Right kidney (tissue), 1 donor: ENCODE results near the gene RPS29.

ENCODE experiments used
- DNase-seq: peaks from one replicate; pipeline ENCODE4 v3.0.0-alpha.2; 2016

RPS29 gene

GRCh38 chr14:49550286-49551184 is 35.6 kb downstream of the RPS29 start:
- DNase-seq, result no peak

- DNase-seq, result no peak
Observed at GRCh38 chr14:49549881-49550280, 36.3 kb downstream of the RPS29 start.

- DNase-seq, result no peak
Observed at GRCh38 chr14:49549446-49549845, 36.7 kb downstream of the RPS29 start.

GRCh38 chr14:49546766-49547165 is 39.4 kb downstream of the RPS29 start:
- no peak for DNase-seq

- DNase-seq, result no peak
Observed at GRCh38 chr14:49545716-49546115, 40.5 kb downstream of the RPS29 start.

GRCh38 chr14:49545071-49545470 is 41.1 kb downstream of the RPS29 start:
- no peak for DNase-seq

GRCh38 chr14:49541049-49541448 is 45.1 kb downstream of the RPS29 start:
- DNase-seq, result no peak

- DNase-seq, result no peak
Observed at GRCh38 chr14:49538852-49539251, 47.3 kb downstream of the RPS29 start.
